H1 (cell line): ENCODE results near the gene FLT3. TPM values are rescaled to one million over a fixed set of nuclear protein-coding genes. Genes with fewer than 3 reads are reported as not detected.

ENCODE experiments used
- CTBP2 ChIP-seq: IDR thresholded peaks from 2 replicates; pipeline ENCODE4 v1.7.0; 2011; ENCODE audit warnings: borderline replicate concordance, mild to moderate bottlenecking, moderate library complexity, mixed read lengths, low read length; ENCODE audit not compliant: insufficient read depth, insufficient read length
- CTCF ChIP-seq, 3 experiments: IDR thresholded peaks; 1 replicate in 2 of 3; 2 replicates in 1 of 3; pipeline versions ENCODE4 v1.5.1 to v1.6.1; 2011; ENCODE audit warnings: low read length in 3 of 3, mild to moderate bottlenecking in 3 of 3, inconsistent platforms in 2 of 3, low read depth in 1 of 3, moderate library complexity in 1 of 3; ENCODE audit not compliant: insufficient read depth in 1 of 3; ENCODE audit errors: control extremely low read depth in 1 of 3
- EZH2 ChIP-seq: fragments of 200-600 bp; sonication (generic); IDR thresholded peaks from 2 replicates; pipeline ENCODE4 v1.7.1; 2012; ENCODE audit warnings: low read depth, mild to moderate bottlenecking, moderate library complexity, low read length, inconsistent platforms; ENCODE audit not compliant: severe bottlenecking
- HDAC2 ChIP-seq, 2 experiments: fragments of 300-600 bp in 1 of 2; sonication (generic) in 1 of 2; IDR thresholded peaks; 2 replicates each; pipeline ENCODE4 v1.6.1; 2011 to 2012; ENCODE audit warnings: low read depth in 2 of 2, low read length in 2 of 2, mild to moderate bottlenecking in 2 of 2, moderate library complexity in 2 of 2, borderline replicate concordance in 1 of 2, inconsistent platforms in 1 of 2
- KDM4A ChIP-seq: IDR thresholded peaks from one replicate; pipeline ENCODE4 v1.7.1; 2012; ENCODE audit warnings: low read depth, mild to moderate bottlenecking, moderate library complexity, low read length, inconsistent platforms; ENCODE audit not compliant: severe bottlenecking
- KDM5A ChIP-seq: fragments of 200-600 bp; IDR thresholded peaks from 2 replicates; pipeline ENCODE4 v1.7.1; 2012; ENCODE audit warnings: mild to moderate bottlenecking, low read length, inconsistent platforms, mixed read lengths
- RBBP5 ChIP-seq: IDR thresholded peaks from 2 replicates; pipeline ENCODE4 v1.7.1; 2012; ENCODE audit warnings: low read depth, mild to moderate bottlenecking, inconsistent platforms, low read length, moderate library complexity, borderline replicate concordance
- SAP30 ChIP-seq: fragments of 300-600 bp; sonication (generic); IDR thresholded peaks from 2 replicates; pipeline ENCODE4 v1.7.1; 2012; ENCODE audit warnings: low read length, moderate library complexity, mild to moderate bottlenecking, inconsistent platforms; ENCODE audit not compliant: insufficient read depth, insufficient replicate concordance
- SIN3A ChIP-seq, 2 experiments: IDR thresholded peaks in 1 of 2; conservative IDR thresholded peaks in 1 of 2; 2 replicates each; pipeline ENCODE4 v1.6.1; 2011 to 2012; ENCODE audit warnings: low read length in 2 of 2, improper control_type of control experiment in 1 of 2, low read depth in 1 of 2, mild to moderate bottlenecking in 1 of 2
- SRF ChIP-seq: IDR thresholded peaks from 2 replicates; pipeline ENCODE4 v1.6.1; 2011; ENCODE audit warnings: mild to moderate bottlenecking, low read depth, low read length, moderate library complexity
- YY1 ChIP-seq: IDR thresholded peaks from 2 replicates; pipeline ENCODE4 v1.6.1; 2011; ENCODE audit warnings: low read depth, mild to moderate bottlenecking, low read length
- ZNF274 ChIP-seq: IDR thresholded peaks from 2 replicates; pipeline ENCODE4 v1.7.0; 2012; ENCODE audit warnings: low read length, borderline replicate concordance; ENCODE audit errors: extremely low read depth
- polyA plus RNA-seq, 7 experiments: library from polyadenylated mRNA; depleted of rRNA in 3 of 7; stranded (reverse) in 5 of 7; unstranded in 2 of 7; fragments of >200 nt in 5 of 7; fragments of 200-250 nt in 2 of 7; gene quantifications; 1 replicate in 5 of 7; 2 replicates in 1 of 7; 4 replicates in 1 of 7; pipeline versions ENCODE4 v1.2.1 to v1.2.3, GENCODE V29; 2011 to 2013; ENCODE audit warnings: missing spikeins in 2 of 7, mixed read lengths in 2 of 7
- total RNA-seq: library from RNA; stranded (reverse); fragmentation: NEBNext Ultra II Directional; extraction: Animal tissue kit (Norgen Biotek cat#: 25700); gene quantifications from 2 replicates; pipeline ENCODE4 v1.2.1, GENCODE V29; 2021

The FLT3 gene
- total and polyA plus RNA-seq, 2 of the 8 experiments (the other 6 are each of a cell fraction or from before 2014, with no cell fraction given): 0.44 to 0.71 TPM

- TF ChIP-seq CTCF (IDR thresholded peaks at IDR 0.05; ENCODE audit: control extremely low read depth in 1 of 3, insufficient read depth in 1 of 3, low read depth in 1 of 3, low read length in 3 of 3): peak in 1 of 3 experiments; percentile 22; a peak in 2 of 4 replicates
- TF ChIP-seq SRF: no peak
- TF ChIP-seq RBBP5: no peak
- TF ChIP-seq YY1: no peak
- TF ChIP-seq CTBP2: no peak
- TF ChIP-seq KDM4A: peak; percentile 80
- TF ChIP-seq ZNF274: no peak
- no peak for TF ChIP-seq SAP30
- peak; percentile 99 for TF ChIP-seq EZH2
- no peak for TF ChIP-seq SIN3A (conservative IDR thresholded peaks at IDR 0.05 in 1 of 2, IDR thresholded peaks at IDR 0.05 in 1 of 2; ENCODE audit: low read depth in 1 of 2, low read length in 2 of 2)
- TF ChIP-seq HDAC2 (IDR thresholded peaks at IDR 0.05; ENCODE audit: borderline replicate concordance in 1 of 2, low read depth in 2 of 2, low read length in 2 of 2): no peak
- TF ChIP-seq KDM5A: no peak
These were observed 131.9 kb downstream of the FLT3 start (continued) for GRCh38 chr13:27968316-27969081.
